ENCODE data around the gene ASIC2.

ASIC2 gene

DNA sequence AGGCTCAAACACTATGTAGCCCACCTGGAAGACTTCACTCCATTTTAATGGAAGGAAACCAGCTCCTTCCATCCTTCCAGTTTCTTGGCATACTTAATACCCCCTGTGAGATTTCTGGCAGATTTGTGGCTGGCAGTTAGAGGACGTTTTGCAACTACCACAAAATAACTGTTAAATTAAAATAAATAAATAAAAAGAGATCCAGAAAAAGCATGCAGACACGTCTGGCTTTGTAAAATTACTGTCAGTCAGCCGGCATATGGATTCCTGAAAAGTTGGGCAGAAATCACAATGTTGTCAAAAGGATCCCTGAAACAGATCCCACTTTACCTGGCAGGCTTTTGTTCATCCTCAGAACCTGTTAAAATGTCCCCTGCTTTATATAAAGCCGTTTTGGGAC lies 113.9 kb downstream of the ASIC2 start:
- TF ChIP-seq, protein P1, sequence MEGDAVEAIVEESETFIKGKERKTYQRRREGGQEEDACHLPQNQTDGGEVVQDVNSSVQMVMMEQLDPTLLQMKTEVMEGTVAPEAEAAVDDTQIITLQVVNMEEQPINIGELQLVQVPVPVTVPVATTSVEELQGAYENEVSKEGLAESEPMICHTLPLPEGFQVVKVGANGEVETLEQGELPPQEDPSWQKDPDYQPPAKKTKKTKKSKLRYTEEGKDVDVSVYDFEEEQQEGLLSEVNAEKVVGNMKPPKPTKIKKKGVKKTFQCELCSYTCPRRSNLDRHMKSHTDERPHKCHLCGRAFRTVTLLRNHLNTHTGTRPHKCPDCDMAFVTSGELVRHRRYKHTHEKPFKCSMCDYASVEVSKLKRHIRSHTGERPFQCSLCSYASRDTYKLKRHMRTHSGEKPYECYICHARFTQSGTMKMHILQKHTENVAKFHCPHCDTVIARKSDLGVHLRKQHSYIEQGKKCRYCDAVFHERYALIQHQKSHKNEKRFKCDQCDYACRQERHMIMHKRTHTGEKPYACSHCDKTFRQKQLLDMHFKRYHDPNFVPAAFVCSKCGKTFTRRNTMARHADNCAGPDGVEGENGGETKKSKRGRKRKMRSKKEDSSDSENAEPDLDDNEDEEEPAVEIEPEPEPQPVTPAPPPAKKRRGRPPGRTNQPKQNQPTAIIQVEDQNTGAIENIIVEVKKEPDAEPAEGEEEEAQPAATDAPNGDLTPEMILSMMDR (conservative IDR thresholded peaks at IDR 0.05; ENCODE audit: control insufficient read depth, insufficient read depth, low read depth, low read length): no peak
- no peak for DNase-seq (ENCODE audit: low read depth)
- no peak overlapping the region for H3K4me3 ChIP-seq (ENCODE audit: control insufficient read depth, low read depth, low read length)

DNA sequence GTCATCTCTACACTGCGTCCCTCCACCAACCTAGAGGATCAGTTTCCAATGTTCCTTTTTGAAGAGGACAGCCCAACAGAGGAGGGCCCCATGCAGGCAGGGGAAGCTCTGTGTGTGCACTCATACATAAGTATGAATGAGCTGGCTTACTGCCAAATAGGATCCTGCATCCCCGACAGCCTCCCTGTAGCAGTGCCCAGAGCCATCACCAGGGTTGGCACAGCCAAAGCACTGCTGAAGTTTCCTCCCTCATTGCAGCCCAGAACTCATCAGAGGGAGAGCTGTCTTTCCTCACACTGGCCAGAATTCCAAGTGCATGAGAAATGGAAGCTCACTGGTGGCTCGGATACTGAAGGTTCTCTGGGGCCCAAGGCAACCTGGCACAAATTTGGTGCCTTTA lies 114.4 kb downstream of the ASIC2 start:
- TF ChIP-seq, protein P1 (conservative IDR thresholded peaks at IDR 0.05; ENCODE audit: control insufficient read depth, insufficient read depth, low read depth, low read length): no peak
- DNase-seq (ENCODE audit: low read depth): no peak
- H3K4me3 ChIP-seq (ENCODE audit: control insufficient read depth, low read depth, low read length): no peak overlapping the region

DNA sequence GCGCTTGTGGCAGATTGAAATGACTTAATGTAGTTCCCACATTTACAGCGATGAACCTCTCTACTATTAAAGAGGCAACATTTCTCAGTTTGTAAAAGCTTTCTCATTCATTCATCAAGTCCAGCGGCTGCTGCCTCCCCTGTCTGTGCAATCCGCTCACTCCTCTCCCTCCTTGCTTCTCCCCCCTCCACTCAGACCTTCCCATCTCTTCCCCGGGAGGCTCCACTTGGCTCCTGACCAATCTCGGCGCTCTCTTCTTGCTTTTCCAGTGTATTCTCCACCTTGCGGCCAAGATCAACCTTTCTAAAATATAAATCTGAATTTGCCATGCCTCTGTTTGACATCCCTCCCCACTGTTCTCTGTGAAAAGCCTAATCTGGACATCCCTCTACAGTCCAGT lies 117.5 kb downstream of the ASIC2 start:
- TF ChIP-seq, protein P1 (conservative IDR thresholded peaks at IDR 0.05; ENCODE audit: control insufficient read depth, insufficient read depth, low read depth, low read length): no peak
- no peak for DNase-seq (ENCODE audit: low read depth)
- H3K4me3 ChIP-seq (ENCODE audit: control insufficient read depth, low read depth, low read length): no peak overlapping the region

DNA sequence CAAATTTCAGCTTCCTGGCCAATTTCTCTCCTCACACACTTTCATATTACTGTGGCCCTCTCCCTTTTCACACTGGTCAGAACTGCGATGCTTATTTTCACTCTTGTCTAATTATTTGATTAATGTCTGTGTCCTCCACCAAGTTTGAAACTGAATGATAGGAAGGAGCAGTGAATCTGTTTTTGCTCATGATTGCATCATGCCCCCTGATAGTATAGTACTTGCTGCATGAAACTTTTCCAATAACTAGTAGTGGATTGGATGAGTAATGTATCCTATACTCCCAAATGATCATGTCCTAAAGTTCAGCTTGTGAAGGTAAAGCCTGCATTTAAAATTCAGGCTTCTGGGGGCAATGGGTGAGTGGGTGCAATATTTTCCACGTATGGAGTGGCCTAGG lies 121.2 kb downstream of the ASIC2 start:
- TF ChIP-seq, protein P1 (conservative IDR thresholded peaks at IDR 0.05; ENCODE audit: control insufficient read depth, insufficient read depth, low read depth, low read length): no peak
- H3K4me3 ChIP-seq (ENCODE audit: control insufficient read depth, low read depth, low read length): no peak overlapping the region
- no peak for DNase-seq (ENCODE audit: low read depth)

DNA sequence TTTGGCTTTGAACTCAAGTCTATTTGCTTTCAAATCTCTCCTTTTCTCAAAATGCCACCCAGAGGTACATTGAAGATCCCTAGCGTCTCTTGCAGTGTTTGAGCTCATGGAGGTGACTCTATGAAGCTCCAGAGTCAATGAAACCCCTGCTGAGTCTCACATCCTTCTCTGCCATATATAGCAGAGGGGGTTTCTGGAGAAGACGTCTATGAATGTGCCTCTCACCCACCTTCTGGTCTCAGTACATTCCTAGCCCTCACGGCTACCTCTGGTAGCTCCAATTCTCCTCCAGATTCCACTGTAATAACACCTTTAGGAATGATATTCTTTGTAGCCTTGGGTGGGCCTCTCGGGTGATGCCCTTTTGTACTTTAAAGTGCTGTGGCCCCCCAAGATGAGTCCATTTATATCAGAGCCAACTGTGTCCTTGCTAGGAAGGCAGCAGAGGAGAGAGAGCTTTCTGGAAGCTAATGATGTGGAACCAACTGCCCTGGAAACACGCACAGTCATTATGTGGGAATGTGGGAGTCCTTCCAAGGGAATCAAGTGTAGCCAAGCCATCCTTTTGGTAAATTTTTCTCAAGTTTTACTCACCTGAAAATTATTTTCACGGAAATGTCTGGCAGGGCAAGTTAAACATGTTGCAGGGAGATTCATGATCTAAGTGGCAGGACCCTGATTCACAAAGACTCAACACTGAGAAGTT lies 123.4 kb downstream of the ASIC2 start:
- DNase-seq (ENCODE audit: low read depth): peak; percentile 25
- TF ChIP-seq, protein P1 (conservative IDR thresholded peaks at IDR 0.05; ENCODE audit: control insufficient read depth, insufficient read depth, low read depth, low read length): no peak
- no peak overlapping the region for H3K4me3 ChIP-seq (ENCODE audit: control insufficient read depth, low read depth, low read length)

DNA sequence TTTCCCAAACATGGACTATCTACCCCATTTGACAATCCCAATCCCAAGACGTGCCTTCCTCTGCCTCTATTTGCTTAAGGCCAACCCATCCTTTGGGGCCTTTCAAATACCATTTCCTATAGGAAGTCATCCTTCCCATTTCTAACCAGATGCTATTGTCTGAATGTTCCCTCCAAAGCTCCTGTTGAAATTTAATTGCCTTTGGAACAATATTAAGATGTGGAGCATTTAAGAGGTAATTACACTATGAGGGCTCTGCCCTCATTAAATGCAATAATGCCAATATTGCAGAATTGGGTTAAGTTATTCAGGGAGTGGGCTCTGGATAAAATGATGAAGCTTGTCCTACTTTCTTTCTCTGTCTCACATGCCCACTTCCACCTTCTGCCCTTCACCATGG lies 125.4 kb downstream of the ASIC2 start:
- no peak overlapping the region for H3K4me3 ChIP-seq (ENCODE audit: control insufficient read depth, low read depth, low read length)
- TF ChIP-seq, protein P1 (conservative IDR thresholded peaks at IDR 0.05; ENCODE audit: control insufficient read depth, insufficient read depth, low read depth, low read length): no peak
- no peak for DNase-seq (ENCODE audit: low read depth)

DNA sequence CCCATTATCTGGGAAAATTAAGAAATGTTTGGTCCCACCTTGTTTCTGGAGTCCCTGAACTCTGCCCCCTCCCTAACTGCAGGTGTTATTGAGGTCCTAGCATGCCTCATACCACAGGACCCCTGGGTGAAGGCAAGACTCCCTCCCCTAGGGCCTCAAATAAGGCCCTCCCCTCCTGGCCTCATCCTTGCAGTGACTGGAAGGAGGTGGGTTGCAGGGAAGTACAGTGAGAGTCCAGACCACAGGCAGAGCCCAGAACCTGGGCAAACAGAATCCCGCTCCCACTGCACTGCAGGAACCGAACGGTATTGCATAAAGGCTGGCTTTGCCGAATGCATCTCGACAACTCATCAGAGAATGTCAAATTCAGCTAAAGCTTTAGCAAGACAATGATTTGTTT lies 126.6 kb downstream of the ASIC2 start:
- no peak for DNase-seq (ENCODE audit: low read depth)
- TF ChIP-seq, protein P1 (conservative IDR thresholded peaks at IDR 0.05; ENCODE audit: control insufficient read depth, insufficient read depth, low read depth, low read length): no peak
- H3K4me3 ChIP-seq (ENCODE audit: control insufficient read depth, low read depth, low read length): no peak overlapping the region

All from fibroblast of mammary gland (primary cell).